ENCODE data around the gene BRME1.
"Not testable (repeated sequence)": the region's sequence is repeated elsewhere in the genome, so short reads cannot be mapped to it uniquely, and the experiment has no call there.

The BRME1 gene

GRCh38 chr19:13865571-13866462 lies 40.1 kb downstream of the BRME1 start:
- DNase-seq (ENCODE audit: low read depth): no peak

GRCh38 chr19:13864667-13865570 lies 41.0 kb downstream of the BRME1 start:
- DNase-seq (ENCODE audit: low read depth): no peak

- DNase-seq (ENCODE audit: low read depth): no peak
Observed at GRCh38 chr19:13864046-13864666, 41.8 kb downstream of the BRME1 start.

- DNase-seq (ENCODE audit: low read depth): peak; percentile 92
Observed at GRCh38 chr19:13861714-13862531, 44.0 kb downstream of the BRME1 start.

- no peak for DNase-seq (ENCODE audit: low read depth)
Observed at GRCh38 chr19:13861392-13861713, 44.6 kb downstream of the BRME1 start.

- DNase-seq (ENCODE audit: low read depth): no peak
Observed at GRCh38 chr19:13860679-13861391, 45.1 kb downstream of the BRME1 start.

GRCh38 chr19:13859361-13859880 lies 46.5 kb downstream of the BRME1 start:
- no peak for DNase-seq (ENCODE audit: low read depth)

- DNase-seq (ENCODE audit: low read depth): no peak
Observed at GRCh38 chr19:13856497-13856896, 49.4 kb downstream of the BRME1 start.

GRCh38 chr19:13852171-13852707 lies 53.7 kb downstream of the BRME1 start:
- DNase-seq (ENCODE audit: low read depth): not testable (repeated sequence)

GRCh38 chr19:13851734-13852114 lies 54.2 kb downstream of the BRME1 start:
- not testable (repeated sequence) for DNase-seq (ENCODE audit: low read depth)

GRCh38 chr19:13850910-13851733 lies 54.8 kb downstream of the BRME1 start:
- DNase-seq (ENCODE audit: low read depth): peak; percentile 84

- no peak for DNase-seq (ENCODE audit: low read depth)
Observed at GRCh38 chr19:13849991-13850909, 55.7 kb downstream of the BRME1 start.

GRCh38 chr19:13848798-13849676 lies 56.9 kb downstream of the BRME1 start:
- no peak for DNase-seq (ENCODE audit: low read depth)

GRCh38 chr19:13848340-13848677 lies 57.6 kb downstream of the BRME1 start:
- no peak for DNase-seq (ENCODE audit: low read depth)

- peak; percentile 86 for DNase-seq (ENCODE audit: low read depth)
Observed at GRCh38 chr19:13847407-13848339, 58.2 kb downstream of the BRME1 start.

Data from GM04504 (cell line).